Bronchial epithelial cell (primary cell): ENCODE measurements around the gene PWWP2B. TPM values are rescaled to one million over a fixed set of nuclear protein-coding genes. Genes with fewer than 3 reads are reported as not detected.

Experiments used
- DNase-seq: peaks from one replicate; pipeline ENCODE4 v3.0.0-alpha.2; 2010; ENCODE audit warnings: low read depth
- FAIRE-seq: peaks from 2 replicates; lab custom pipeline; 2011; peaks lifted over from hg19 to GRCh38; lab: Jason Lieb, UNC
- H3K27me3 ChIP-seq: 2 replicates; pipeline ENCODE4 v1.5.1; 2011; ENCODE audit warnings: low read length; ENCODE audit not compliant: control insufficient read depth, insufficient read depth
- H3K36me3 ChIP-seq: 2 replicates; pipeline ENCODE4 v1.5.1; 2011; ENCODE audit warnings: low read length; ENCODE audit not compliant: control insufficient read depth, insufficient read depth
- H3K4me3 ChIP-seq: 2 replicates; pipeline ENCODE4 v1.5.1; 2011; ENCODE audit warnings: mild to moderate bottlenecking, low read depth, low read length, control low read depth
- CTCF ChIP-seq: IDR thresholded peaks from 2 replicates; pipeline ENCODE4 v1.5.1; 2011; ENCODE audit warnings: mild to moderate bottlenecking, moderate library complexity, low read length, control low read depth, inconsistent platforms; ENCODE audit not compliant: insufficient read depth, severe bottlenecking
- total RNA-seq: library from RNA; depleted of rRNA; stranded (reverse); fragments of >200 nt; gene quantifications from 2 replicates; pipeline ENCODE4 v1.2.1, GENCODE V29; 2014

Gene PWWP2B
- total RNA-seq, 1 donor from 2014 or later: 40.0 TPM

- no peak for TF ChIP-seq CTCF
- peak; percentile 13 for DNase-seq
- FAIRE-seq: no peak
These were observed 32.4 kb upstream of the PWWP2B start for GRCh38 chr10:132364594-132364970.

GRCh38 chr10:132365102-132365501, 31.9 kb upstream of the PWWP2B start:
- H3K4me3 ChIP-seq: no peak overlapping the region
- no peaks in the 10 kb centered on the region for H3K36me3 ChIP-seq
- no peak for TF ChIP-seq CTCF
- no peaks in the 10 kb centered on the region for H3K27me3 ChIP-seq
- DNase-seq: no peak
- FAIRE-seq: no peak

More at GRCh38 chr10:132364594-132364970, 32.4 kb upstream of the PWWP2B start:
- Histone ChIP-seq H3K36me3 (no peaks in the 10 kb centered on the region), H3K4me3 (no peak overlapping the region), H3K27me3 (no peaks in the 10 kb centered on the region)

GRCh38 chr10:132366006-132366405, 31.0 kb upstream of the PWWP2B start:
- DNase-seq: no peak
- H3K36me3 ChIP-seq: no peaks in the 10 kb centered on the region
- no peak overlapping the region for H3K4me3 ChIP-seq
- H3K27me3 ChIP-seq: no peaks in the 10 kb centered on the region
- no peak for TF ChIP-seq CTCF
- no peak for FAIRE-seq

DNA sequence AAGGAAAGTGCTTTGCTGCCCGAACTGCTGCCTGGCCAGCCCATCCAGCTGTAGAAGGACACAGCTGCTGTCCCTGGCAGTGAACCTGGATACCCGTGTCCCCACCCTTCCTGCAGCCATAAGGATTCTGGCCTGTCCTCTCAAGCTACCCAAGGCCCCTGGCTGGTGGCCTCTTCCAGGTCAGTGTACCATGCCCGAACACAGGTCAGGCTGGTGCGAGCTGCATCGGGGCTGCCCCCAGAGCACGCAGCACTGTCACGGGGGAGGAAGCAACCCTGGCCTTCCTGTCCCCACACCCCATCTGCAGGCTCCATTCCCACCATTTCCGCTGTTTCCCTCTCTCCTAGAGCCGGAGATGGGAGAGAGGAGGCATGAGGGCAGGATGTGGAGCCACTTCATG, 30.5 kb upstream of the PWWP2B start:
- no peak overlapping the region for H3K4me3 ChIP-seq
- H3K27me3 ChIP-seq: no peaks in the 10 kb centered on the region
- DNase-seq (no peak), FAIRE-seq (no peak)
- TF ChIP-seq CTCF: no peak
- H3K36me3 ChIP-seq: no peaks in the 10 kb centered on the region

DNA sequence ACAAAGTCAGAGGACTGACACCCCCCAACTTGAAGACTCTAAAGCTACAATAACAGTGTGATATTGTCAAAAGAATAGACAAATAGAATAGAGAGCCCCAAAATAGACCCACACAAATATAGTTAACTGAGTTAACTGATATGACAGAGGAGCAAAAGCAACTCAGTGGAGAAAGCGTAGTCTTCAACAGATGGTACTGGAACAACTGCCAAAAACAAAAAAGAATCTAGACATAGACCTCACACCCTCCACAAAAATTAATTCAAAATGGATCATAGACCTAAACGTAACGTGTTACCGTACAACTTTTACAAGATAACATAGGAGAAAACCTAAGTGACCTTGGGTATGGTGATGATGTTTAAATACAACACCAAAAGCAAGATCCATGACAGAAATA, 28.6 kb upstream of the PWWP2B start:
- no peak overlapping the region for H3K4me3 ChIP-seq
- H3K27me3 ChIP-seq: no peaks in the 10 kb centered on the region
- no peak for TF ChIP-seq CTCF
- no peak for DNase-seq
- no peak for FAIRE-seq
- H3K36me3 ChIP-seq: no peaks in the 10 kb centered on the region

GRCh38 chr10:132368881-132369635, 27.9 kb upstream of the PWWP2B start:
- Histone ChIP-seq H3K4me3 (no peak overlapping the region), H3K27me3 (no peaks in the 10 kb centered on the region), H3K36me3 (no peaks in the 10 kb centered on the region)
- FAIRE-seq: no peak
- DNase-seq: no peak
- no peak for TF ChIP-seq CTCF
